BJ (cell line): ENCODE data around the gene CDC45. TPM values are rescaled to one million over a fixed set of nuclear protein-coding genes. Genes with fewer than 3 reads are reported as not detected.

ENCODE experiments used
- CTCF ChIA-PET: fragments of 350-600 bp; formaldehyde crosslinking; extraction: SDS; loops from one replicate; lab custom pipeline; 2021; ENCODE audit warnings: antibody characterized with exemption, inconsistent platforms; lab: Yijun Ruan, JAX
- POLR2A ChIA-PET: fragments of 300-600 bp; sonication (Branson Sonifier 250); formaldehyde crosslinking; extraction: SDS; loops from one replicate; lab custom pipeline; 2021; ENCODE audit warnings: antibody characterized with exemption; lab: Charles Lee
- DNase-seq: peaks from one replicate; pipeline ENCODE4 v3.0.0-alpha.2; 2011; ENCODE audit warnings: low read depth
- H3K27me3 ChIP-seq: 2 replicates; pipeline ENCODE4 v1.6.0; 2011; ENCODE audit warnings: low read length; ENCODE audit not compliant: control insufficient read depth, insufficient read depth
- H3K36me3 ChIP-seq: 2 replicates; pipeline ENCODE4 v1.5.1; 2011; ENCODE audit warnings: low read length; ENCODE audit not compliant: control insufficient read depth, insufficient read depth
- H3K4me3 ChIP-seq: 2 replicates; pipeline ENCODE4 v1.5.1; 2011; ENCODE audit warnings: low read depth, mild to moderate bottlenecking, control low read depth, low read length
- polyA plus RNA-seq: library from polyadenylated mRNA; depleted of rRNA; stranded (reverse); fragments of >200 nt; gene quantifications from 2 replicates; pipeline ENCODE4 v1.2.3, GENCODE V29; 2011
- TF ChIP-seq, protein P1 (sequence below): IDR thresholded peaks from 2 replicates; pipeline ENCODE4 v1.5.1; 2011; ENCODE audit warnings: low read depth, mild to moderate bottlenecking, control low read depth, inconsistent platforms, low read length, moderate library complexity; ENCODE audit not compliant: insufficient read depth

The CDC45 gene
- polyA plus RNA-seq, 1 experiment = 13.8 TPM

DNA sequence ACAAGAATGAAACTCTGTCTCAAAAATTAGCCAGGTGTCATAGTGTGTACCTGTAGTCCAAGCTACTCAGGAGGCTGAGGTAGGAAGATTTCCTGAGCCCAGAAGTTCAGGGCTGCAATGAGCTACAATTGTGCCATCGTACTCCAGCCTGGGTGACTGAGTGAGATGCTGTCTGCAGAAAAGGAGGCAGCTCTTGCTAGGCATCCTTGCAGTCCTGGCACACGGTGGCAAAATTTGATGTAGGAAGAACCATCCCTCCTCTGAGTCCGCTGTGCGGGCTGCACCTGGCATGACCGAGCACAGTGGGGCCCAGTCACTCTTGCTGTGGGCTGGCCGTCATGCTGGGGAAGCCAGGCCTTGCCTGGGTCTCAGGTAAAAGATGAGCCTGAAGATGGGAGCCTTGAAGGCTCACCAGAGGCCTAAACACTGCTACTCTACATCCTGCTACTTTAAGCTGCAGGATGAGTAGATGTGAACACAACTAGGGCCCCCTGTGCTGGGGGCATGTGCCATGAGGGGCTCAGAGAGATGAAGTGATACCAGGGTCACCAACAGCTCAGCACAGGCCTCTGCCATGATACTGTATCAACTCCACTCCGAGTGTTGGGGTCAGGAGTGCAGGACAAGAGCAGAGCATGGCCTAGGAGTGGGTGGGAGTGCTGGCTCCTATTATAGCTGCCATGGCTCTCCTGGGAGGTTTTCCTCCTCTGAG lies 18.6 kb downstream of the CDC45 start:
- H3K36me3 ChIP-seq = no peaks in the 10 kb centered on the region
- TF ChIP-seq, protein P1, sequence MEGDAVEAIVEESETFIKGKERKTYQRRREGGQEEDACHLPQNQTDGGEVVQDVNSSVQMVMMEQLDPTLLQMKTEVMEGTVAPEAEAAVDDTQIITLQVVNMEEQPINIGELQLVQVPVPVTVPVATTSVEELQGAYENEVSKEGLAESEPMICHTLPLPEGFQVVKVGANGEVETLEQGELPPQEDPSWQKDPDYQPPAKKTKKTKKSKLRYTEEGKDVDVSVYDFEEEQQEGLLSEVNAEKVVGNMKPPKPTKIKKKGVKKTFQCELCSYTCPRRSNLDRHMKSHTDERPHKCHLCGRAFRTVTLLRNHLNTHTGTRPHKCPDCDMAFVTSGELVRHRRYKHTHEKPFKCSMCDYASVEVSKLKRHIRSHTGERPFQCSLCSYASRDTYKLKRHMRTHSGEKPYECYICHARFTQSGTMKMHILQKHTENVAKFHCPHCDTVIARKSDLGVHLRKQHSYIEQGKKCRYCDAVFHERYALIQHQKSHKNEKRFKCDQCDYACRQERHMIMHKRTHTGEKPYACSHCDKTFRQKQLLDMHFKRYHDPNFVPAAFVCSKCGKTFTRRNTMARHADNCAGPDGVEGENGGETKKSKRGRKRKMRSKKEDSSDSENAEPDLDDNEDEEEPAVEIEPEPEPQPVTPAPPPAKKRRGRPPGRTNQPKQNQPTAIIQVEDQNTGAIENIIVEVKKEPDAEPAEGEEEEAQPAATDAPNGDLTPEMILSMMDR = no peak
- H3K4me3 ChIP-seq = no peak overlapping the region
- ChIA-PET CTCF (interaction anchor here (1.2 kb wide), 1 partner anchor 132 kb away, joined by 4 read pairs; no protein-coding TSS in a partner anchor), POLR2A (no interaction called here)
- DNase-seq = no peak
- no peaks in the 10 kb centered on the region for H3K27me3 ChIP-seq

GRCh38 chr22:19498866-19499190 lies 19.1 kb downstream of the CDC45 start:
- no peak for DNase-seq
- CTCF ChIA-PET = no interaction called here
- POLR2A ChIA-PET = no interaction called here
- H3K36me3 ChIP-seq = no peaks in the 10 kb centered on the region
- H3K4me3 ChIP-seq = no peak overlapping the region
- TF ChIP-seq, protein P1 = no peak
- no peaks in the 10 kb centered on the region for H3K27me3 ChIP-seq

- no peaks in the 10 kb centered on the region for H3K27me3 ChIP-seq
- no peak for DNase-seq
- H3K36me3 ChIP-seq = no peaks in the 10 kb centered on the region
- ChIA-PET CTCF (interaction anchor here (1.0 kb wide), 1 partner anchor 69 kb away, joined by 3 read pairs; no protein-coding TSS in a partner anchor), POLR2A (no interaction called here)
- TF ChIP-seq, protein P1 = no peak
- no peak overlapping the region for H3K4me3 ChIP-seq
These were observed 19.6 kb downstream of the CDC45 start for GRCh38 chr22:19499236-19499879.

DNA sequence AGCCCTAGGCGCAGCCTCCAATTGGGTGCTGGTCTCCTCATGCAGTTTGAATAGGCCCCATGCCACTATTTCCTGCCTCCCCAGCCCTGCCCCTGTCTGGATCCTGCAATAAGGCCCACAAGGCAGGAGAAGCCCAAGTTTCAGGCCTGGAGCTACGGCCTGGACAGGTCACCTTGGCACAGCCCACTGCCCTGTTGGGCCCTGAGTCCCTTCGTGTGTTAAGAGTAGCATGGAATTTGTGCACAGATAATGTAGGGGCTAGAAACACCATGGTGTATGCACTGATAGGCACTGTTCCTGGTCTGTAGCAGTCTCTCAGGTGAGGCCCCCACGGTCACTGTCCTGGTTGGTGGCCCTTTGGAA lies 20.1 kb downstream of the CDC45 start:
- Histone ChIP-seq H3K36me3 (no peaks in the 10 kb centered on the region), H3K27me3 (no peaks in the 10 kb centered on the region), H3K4me3 (no peak overlapping the region)
- CTCF ChIA-PET = interaction anchor here (1.0 to 1.8 kb wide), 4 partner anchors 16 to 132 kb away, joined by 3 to 6 read pairs (median 3); no protein-coding TSS in a partner anchor
- TF ChIP-seq, protein P1 = no peak
- POLR2A ChIA-PET = no interaction called here
- no peak for DNase-seq

- CTCF ChIA-PET = interaction anchor here (1.8 kb wide), 1 partner anchor 128 kb away, joined by 7 read pairs; no protein-coding TSS in a partner anchor
- POLR2A ChIA-PET = no interaction called here
- no peak for DNase-seq
These were observed 22.3 kb downstream of the CDC45 start for GRCh38 chr22:19501897-19502447.

More at GRCh38 chr22:19501897-19502447, 22.3 kb downstream of the CDC45 start:
- TF ChIP-seq, protein P1 = no peak
- Histone ChIP-seq H3K4me3 (no peak overlapping the region), H3K27me3 (no peaks in the 10 kb centered on the region), H3K36me3 (no peaks in the 10 kb centered on the region; the same call in 1 of the 2 replicates)
